ENCODE results near the gene CFAP100.

Gene CFAP100

GRCh38 chr3:126394179-126394976 lies at the start of gene CFAP100:
TSS of gene CFAP100 (plus strand) at chr3:126394909. CDS start at chr3:126396001, 1,092 bp downstream.
- Histone ChIP-seq H3K27ac (ENCODE audit: low read length) (no peak within 1 kb of the TSS), H3K79me2 (ENCODE audit: low read length) (no peaks in the 10 kb centered on the region), H3K4me3 (ENCODE audit: low read length) (no peak within 1 kb of the TSS), H3K9me2 (replicated peaks; ENCODE audit: insufficient read depth, low read length) (no peaks in the 10 kb centered on the region), H3K9me3 (replicated peaks; ENCODE audit: insufficient read depth, low read length) (no peaks in the 10 kb centered on the region), H3K27me3 (replicated peaks; ENCODE audit: insufficient read depth, low read length) (no peaks in the 10 kb centered on the region), H3K9ac (ENCODE audit: low read length) (no peak within 1 kb of the TSS), H3F3A (ENCODE audit: insufficient read depth, low read length) (peaks cover 18% of the 10 kb centered on the region), H4K20me1 (ENCODE audit: insufficient read depth, low read length) (no peaks in the 10 kb centered on the region), H3K4me1 (ENCODE audit: low read length) (peaks cover 49% of the 10 kb centered on the region), H3K36me3 (replicated peaks; ENCODE audit: insufficient read depth, low read length) (no peaks in the 10 kb centered on the region), H3K4me2 (ENCODE audit: low read depth, low read length) (no peak within 1 kb of the TSS), H2AFZ (ENCODE audit: low read length) (no peak within 1 kb of the TSS)
- no peak for DNase-seq
- TF ChIP-seq EZH2phosphoT487 (IDR thresholded peaks at IDR 0.05; ENCODE audit: low read length) = no peak

- TF ChIP-seq CTCF (IDR thresholded peaks at IDR 0.05; ENCODE audit: low read length) = no peak
- no peak for TF ChIP-seq EZH2 (optimal IDR thresholded peaks at IDR 0.05; ENCODE audit: low read depth, low read length)
- TF ChIP-seq EZH2phosphoT487 (IDR thresholded peaks at IDR 0.05; ENCODE audit: low read length) = no peak
- H3K27ac ChIP-seq (ENCODE audit: low read length) = no peak overlapping the region
- H2AFZ ChIP-seq (ENCODE audit: low read length) = no peak overlapping the region
- H3K9ac ChIP-seq (ENCODE audit: low read length) = no peak overlapping the region
- no peak overlapping the region for H3K4me2 ChIP-seq (ENCODE audit: low read depth, low read length)
- no peaks in the 10 kb centered on the region for H3K4me1 ChIP-seq (ENCODE audit: low read length)
- DNase-seq = no peak
- H3K9me2 ChIP-seq (replicated peaks; ENCODE audit: insufficient read depth, low read length) = no peaks in the 10 kb centered on the region
- no peaks in the 10 kb centered on the region for H3K27me3 ChIP-seq (replicated peaks; ENCODE audit: insufficient read depth, low read length)
- no peaks in the 10 kb centered on the region for H4K20me1 ChIP-seq (ENCODE audit: insufficient read depth, low read length)
- H3K79me2 ChIP-seq (ENCODE audit: low read length) = no peaks in the 10 kb centered on the region
- H3K9me3 ChIP-seq (replicated peaks; ENCODE audit: insufficient read depth, low read length) = no peaks in the 10 kb centered on the region
- H3K4me3 ChIP-seq (ENCODE audit: low read length) = no peak overlapping the region
- no peaks in the 10 kb centered on the region for H3K36me3 ChIP-seq (replicated peaks; ENCODE audit: insufficient read depth, low read length)
- H3F3A ChIP-seq (ENCODE audit: insufficient read depth, low read length) = no peaks in the 10 kb centered on the region
These were observed 49.5 kb upstream of the CFAP100 start for GRCh38 chr3:126345231-126345630.

GRCh38 chr3:126345641-126346460 lies 48.9 kb upstream of the CFAP100 start:
- no peak overlapping the region for H3K27ac ChIP-seq (ENCODE audit: low read length)
- H3K4me3 ChIP-seq (ENCODE audit: low read length) = no peak overlapping the region
- H3K9ac ChIP-seq (ENCODE audit: low read length) = no peak overlapping the region
- H3F3A ChIP-seq (ENCODE audit: insufficient read depth, low read length) = no peaks in the 10 kb centered on the region
- TF ChIP-seq CTCF (IDR thresholded peaks at IDR 0.05; ENCODE audit: low read length) = no peak
- TF ChIP-seq EZH2phosphoT487 (IDR thresholded peaks at IDR 0.05; ENCODE audit: low read length) = no peak
- TF ChIP-seq EZH2 (optimal IDR thresholded peaks at IDR 0.05; ENCODE audit: low read depth, low read length) = no peak
- H3K4me1 ChIP-seq (ENCODE audit: low read length) = no peaks in the 10 kb centered on the region
- H3K79me2 ChIP-seq (ENCODE audit: low read length) = no peaks in the 10 kb centered on the region
- H3K4me2 ChIP-seq (ENCODE audit: low read depth, low read length) = no peak overlapping the region
- no peaks in the 10 kb centered on the region for H3K27me3 ChIP-seq (replicated peaks; ENCODE audit: insufficient read depth, low read length)
- no peaks in the 10 kb centered on the region for H3K36me3 ChIP-seq (replicated peaks; ENCODE audit: insufficient read depth, low read length)
- no peaks in the 10 kb centered on the region for H3K9me2 ChIP-seq (replicated peaks; ENCODE audit: insufficient read depth, low read length)
- DNase-seq = peak; percentile 2
- H2AFZ ChIP-seq (ENCODE audit: low read length) = no peak overlapping the region
- no peaks in the 10 kb centered on the region for H4K20me1 ChIP-seq (ENCODE audit: insufficient read depth, low read length)
- no peaks in the 10 kb centered on the region for H3K9me3 ChIP-seq (replicated peaks; ENCODE audit: insufficient read depth, low read length)

Data from MM.1S (cell line).